Fibroblast of peridontal ligament (primary cell): ENCODE results near the gene MFSD11.
"Not testable (repeated sequence)": the region's sequence is repeated elsewhere in the genome, so short reads cannot be mapped to it uniquely, and the experiment has no call there.

Source experiments
- DNase-seq: peaks from one replicate; pipeline ENCODE4 v3.0.0-alpha.2; 2010; ENCODE audit errors: extremely low read depth

Gene MFSD11

DNA sequence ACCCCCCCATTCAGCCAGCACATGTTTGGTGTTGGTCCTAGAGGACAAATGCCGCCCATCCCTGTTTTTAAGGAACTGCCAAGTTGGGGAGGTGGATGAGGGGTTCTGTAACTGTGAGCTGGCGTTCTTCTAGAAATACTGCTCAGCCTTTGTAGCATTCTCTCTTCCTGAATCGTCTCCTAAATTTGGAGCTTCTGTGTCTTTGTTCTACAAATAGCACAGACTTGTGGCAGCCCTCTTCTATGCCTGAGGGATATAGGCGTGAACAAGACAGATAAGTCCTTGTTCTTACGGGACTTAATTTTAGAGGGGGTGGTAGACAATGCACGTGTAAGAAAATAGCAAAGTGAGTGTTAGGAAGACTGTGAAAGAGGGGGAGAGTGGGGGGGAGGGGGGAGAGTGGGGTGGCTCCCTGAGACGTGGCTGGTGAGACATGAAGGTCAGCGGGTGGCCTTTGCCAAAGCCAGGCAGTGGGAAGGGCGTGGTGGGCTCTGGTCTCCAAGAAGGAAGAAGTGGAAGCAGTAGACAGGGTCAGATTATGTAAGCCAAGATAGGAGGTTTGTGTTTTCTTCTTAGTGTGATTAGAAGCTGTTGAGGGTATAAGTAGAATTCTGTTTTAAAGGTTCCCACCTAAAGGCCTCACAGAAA lies 9.9 kb downstream of the MFSD11 start:
- DNase-seq: no peak

GRCh38 chr17:76748657-76749056 lies 10.7 kb downstream of the MFSD11 start:
- no peak for DNase-seq

- no peak for DNase-seq
Measured at GRCh38 chr17:76751416-76751993, 13.6 kb downstream of the MFSD11 start.

DNA sequence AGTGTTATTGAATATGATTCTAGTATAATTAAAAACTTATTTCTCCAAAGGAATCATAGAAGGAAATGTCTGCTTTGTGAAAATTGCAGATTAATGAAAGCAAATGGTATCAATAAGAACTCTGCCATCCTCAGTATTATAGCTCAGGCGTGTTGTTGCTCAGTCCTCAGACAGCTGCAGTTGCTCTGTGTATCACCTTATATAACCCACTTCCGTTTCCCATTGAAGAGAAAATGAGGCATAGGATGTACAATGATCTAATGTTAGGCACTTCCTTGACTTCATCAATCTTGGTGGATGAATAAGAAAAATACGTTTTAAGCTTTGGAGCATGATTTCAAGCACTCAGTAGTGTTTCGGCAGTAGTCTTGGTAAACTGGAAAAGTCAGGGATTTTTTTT lies 14.1 kb downstream of the MFSD11 start:
- no peak for DNase-seq

DNA sequence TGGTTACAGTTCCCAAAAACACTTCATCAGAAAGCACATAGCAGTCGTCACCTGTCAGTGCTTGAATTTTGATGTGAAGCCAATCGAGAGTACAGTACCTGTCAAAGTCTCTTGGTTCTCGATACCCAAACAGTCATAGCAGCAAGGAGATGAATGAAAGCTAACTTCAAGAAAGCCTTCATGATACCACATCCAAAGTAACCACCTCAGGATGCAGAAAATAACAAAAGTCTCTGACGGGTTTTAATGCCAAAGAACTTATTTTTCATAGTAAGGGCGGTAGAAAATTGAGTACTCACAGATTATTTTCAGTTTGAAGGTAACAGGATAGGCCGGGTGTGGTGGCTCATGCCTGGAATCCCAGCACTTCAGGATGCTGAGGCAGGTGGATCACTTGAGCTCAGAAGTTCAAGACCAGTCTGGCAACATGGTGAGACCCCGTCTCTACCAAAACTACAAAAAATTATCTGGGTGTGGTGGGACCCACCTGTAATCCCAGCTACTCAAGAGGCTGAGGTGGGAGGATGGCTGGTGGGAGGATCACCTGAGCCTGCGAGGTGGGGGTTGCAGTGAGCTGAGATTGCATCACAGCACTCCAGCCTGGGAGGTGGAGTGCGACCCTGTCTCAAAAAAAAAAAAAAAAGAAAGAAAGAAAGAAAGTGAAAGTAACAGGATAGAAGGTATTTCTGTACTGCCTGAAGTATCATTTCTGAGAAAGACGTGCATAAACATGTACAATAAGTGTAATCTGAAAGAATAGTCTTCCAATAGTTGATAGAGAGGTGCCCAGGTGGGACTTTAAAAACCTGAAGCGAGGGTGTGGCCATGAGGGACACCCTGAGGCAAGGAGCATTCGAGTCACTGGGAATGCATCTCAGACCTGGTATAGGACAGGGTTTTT lies 15.4 kb downstream of the MFSD11 start:
- no peak for DNase-seq

DNA sequence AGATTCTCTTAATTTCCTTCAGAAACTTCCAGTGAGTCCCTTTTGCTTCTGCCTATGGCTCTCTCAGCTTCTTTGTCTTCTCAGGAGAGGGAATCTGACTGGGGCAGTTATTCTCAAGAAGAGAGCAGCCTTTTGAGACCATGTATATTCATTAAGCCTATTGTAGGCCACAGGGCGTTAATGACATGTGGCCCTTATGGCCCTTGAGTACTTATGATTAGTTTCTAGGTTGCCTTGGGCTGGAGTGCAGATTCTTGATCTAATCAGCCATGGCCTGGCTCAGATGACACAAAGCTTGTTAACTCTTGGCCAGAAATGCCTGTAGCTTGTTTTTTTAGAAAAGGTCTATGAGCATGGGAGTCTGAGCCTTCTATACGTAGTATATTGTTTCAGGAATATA lies 17.4 kb downstream of the MFSD11 start:
- no peak for DNase-seq

- no peak for DNase-seq
Measured at GRCh38 chr17:76757256-76757655, 19.3 kb downstream of the MFSD11 start.

DNA sequence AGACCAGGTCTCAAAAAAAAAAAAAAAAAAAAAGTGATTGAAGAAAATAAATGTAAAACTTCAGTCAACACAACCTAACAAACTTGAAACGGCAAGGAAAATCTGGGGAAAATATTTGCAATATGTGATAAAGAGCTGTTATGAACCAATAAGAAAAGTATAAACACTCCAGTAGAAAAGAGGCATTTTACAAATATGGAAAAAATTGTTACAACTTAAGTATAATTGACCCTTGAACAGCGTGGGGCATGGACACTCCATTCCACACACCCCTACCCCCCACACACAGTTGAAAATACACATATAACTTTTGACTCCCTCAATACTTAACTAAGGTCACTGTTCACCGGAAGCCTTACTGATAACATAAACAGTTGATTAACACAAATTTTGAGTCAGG lies 20.7 kb downstream of the MFSD11 start:
- DNase-seq: no peak

DNA sequence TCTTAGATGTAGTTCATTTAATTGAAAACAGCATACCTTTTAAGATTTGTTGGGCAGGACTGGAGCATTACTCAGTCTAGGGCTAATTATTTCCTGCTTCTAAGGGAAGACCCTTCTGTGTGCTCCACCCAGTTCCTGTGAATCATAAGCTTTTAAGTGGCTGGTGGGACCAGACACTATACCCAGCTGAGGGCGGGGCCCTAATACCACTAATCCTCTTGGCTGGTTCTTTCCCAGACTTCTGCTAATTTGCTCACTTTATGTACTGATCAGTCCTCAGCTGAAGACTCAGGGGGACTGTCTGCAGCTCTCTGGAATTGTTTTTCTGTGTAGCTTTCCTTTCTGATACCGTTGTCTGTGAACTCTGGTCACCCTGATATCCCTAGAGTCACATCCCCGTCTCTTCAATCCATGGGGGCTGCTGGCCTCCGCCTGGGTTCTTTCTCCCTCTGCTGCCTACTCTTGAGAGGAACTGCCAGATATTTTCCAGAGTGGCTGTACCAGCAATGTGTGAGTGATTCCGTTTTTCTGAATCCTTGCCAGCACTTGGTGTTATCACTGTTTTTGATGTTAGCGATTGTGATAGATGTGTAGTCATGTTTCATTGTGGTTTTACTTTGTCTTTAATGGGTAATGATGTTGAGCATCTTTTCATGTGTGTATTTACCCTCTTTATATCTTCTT lies 35.1 kb downstream of the MFSD11 start:
- peak; percentile 62 for DNase-seq

DNA sequence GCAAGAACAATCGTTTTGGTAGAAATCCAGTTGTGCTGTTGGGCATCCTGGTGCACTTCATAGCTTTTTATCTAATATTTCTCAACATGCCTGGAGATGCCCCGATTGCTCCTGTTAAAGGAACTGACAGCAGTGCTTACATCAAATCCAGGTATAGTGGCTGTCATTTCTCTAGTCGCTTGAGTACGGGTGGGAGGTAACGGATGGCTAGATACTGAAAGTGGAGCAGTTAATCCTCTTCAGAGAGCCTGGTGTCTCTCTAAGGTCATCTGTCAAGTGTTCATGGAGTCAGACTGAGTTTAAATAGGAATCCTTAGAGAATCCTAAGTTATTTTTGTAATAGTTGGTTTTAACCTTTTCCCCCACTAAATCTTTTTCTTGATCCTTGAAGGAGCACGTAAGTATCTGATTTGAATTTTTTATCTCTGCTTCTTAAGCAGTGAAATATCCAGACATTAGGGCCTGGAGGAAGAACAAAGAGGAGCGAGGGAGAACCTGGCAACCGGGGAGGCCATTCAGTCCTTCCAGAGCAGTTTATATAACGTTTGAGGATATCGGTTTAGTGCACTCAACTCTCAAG lies 37.2 kb downstream of the MFSD11 start:
- DNase-seq: no peak

DNA sequence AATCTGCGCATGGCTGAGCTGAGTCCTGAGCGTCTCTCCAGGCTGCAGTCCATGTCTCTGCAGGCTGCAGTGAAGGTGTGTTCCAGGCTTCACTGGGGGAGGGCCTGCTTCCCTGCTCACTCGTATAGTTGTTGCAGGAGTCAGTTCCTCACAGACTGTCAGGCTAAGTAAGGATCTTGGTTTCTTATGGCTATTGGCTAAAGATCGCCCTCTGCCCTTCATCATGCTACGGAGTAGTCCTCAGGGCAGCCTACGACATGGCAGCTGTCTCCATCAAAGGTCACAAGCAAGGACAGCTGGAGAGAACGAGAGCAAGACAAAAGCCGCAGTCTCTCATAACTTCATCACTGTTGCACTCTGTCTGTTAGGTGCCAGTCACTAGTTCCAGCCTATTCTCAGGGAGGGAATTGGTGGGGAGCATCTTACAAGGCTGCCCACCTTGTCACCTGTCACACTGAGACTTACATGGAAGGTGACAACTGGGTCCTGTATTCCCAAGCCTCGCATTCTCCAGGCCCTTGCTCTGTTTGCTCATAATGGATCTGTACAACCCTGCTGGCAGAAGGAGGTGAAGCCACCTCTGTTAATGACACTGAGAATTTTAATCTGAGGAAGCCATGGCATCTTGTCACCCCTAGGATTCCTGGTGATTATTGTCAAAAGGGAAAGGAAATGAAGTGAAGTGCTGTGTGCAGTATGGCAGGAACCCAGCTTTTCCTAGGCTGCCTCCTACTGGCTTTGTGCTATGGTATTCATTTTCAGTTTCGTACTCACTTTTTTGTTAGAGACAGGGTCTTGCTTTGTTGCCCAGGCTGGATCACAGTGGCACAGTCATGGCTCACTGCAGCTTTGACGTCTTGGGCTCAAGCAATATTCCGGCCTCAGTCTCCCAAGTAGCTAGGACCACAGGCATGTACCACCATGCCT lies 43.4 kb downstream of the MFSD11 start:
- DNase-seq: no peak

DNA sequence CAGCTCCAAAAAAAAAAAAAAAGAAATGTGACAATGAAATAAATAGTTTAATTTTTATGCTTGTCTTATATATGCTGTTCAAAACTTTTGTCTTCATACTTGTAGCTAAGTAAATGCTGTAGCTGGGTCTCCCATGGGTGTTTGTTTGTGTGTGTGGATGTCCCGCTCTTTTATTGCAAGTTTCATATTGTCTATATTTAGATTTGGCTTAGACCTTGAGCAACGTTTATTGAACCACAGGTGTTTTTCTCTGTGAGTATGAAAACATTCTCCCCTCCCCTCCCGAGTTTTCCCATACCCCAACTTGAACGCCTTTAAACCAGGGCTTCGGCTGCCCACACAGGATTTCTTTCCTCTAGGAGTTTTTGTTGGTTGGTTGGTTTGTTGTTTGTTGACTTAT lies 45.2 kb downstream of the MFSD11 start:
- DNase-seq: no peak

DNA sequence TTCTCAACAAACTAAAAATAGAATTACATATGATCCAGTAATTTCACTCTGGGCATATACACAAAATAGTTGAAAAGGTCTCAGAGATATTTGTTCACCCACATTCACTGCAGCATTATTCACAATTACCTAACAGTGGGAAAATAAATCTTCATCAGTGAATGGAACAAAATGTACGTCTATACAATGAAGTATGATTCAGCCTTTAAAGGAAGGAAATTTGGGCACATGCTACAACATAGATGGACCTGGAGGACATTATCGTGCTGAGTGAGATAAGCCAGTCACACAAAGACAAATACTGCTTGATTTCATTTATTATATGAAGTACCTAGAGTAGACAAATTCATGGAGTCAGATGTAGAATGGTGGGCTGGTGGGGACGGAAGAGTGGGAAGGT lies 47.0 kb downstream of the MFSD11 start:
- no peak for DNase-seq

DNA sequence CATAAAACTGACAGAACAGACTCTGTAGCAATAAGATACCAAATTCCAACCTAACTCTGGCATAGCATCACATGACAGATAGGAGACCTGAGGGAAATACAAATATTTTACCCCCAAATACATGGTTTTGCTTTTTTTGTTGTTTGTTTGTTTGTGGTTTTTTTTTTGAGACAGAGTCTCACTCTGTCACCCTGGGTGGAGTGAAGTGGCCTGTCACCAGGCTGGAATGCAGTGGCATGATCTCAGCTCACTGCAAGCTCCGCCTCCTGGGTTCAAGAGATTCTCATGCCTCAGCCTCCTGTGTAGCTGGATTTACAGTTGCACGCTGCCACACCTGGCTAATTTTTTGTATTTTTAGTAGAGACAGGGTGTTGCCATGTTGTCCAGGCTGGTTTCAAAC lies 49.9 kb downstream of the MFSD11 start:
- DNase-seq: not testable (repeated sequence)

DNA sequence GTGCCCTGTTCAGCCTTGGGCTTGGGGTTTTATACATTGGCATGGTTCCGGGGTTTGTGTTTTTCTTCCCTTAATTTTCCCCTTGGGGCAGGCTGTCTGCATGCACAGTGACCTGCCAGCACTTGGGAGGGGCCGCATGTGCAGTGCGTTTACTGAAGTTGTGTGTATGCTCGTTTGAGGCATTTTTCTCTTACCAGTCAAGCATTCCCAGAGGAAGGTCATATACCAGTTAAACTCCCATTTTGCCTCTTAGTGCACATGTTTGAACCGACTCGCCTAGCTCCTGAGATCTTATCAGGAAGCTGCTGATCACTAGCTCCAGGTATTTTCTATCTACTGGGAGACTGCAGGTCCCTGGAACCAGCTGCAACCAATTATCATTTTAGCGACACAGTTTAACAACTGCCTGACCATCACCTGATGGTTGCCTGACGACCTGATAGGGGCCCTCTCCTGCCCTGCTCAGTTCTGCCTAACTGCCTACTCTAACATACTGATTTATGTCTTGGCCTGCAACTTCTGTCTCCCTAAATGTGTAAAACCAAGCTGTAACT lies 51.4 kb downstream of the MFSD11 start:
- peak; percentile 11 for DNase-seq

DNA sequence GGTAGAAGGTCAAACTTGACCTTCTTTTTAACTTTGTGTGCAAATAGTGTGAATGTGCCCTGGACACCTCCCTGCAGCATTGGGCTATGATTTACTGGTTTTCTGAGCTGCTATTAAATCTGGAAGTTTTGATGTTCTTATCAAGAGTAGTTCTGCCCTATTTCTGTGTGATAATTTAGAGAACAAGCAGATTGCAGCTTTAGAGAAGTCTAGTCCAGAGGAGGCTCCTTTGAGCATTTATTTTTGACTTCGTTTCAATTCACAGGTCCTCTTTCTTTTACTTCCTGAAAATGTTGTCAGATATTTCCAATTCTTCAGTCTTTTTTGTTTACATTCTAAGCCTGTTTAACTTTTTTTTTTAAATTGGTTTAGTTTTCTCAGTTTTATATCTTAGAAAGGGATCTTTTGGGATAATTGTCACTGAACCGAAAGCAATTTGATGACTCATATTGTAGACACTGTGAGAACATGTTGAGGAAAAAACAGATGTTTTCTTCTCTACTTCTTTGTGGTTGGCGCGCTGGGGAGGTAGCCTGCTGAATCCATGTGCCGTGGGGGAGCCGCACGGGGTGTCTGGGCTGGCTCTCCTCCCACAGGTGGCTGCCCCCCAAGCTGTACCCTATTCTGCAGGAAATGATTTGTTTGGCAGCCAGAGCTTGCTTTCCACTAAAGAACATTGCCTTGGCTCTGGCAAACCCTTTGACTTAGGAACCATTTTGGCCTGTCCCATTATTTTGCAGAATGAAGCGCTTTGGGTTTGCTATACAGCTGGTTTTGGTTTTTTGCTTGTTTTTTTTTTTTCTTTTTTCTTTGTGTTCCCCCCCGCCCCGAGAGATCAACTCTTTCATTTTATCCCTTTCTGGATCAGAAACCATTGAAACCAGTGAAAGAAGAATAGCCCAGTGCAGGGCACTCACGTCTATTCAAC lies 53.4 kb downstream of the MFSD11 start:
- DNase-seq: peak; percentile 81

GRCh38 chr17:76792348-76792747 lies 54.4 kb downstream of the MFSD11 start:
- no peak for DNase-seq

GRCh38 chr17:76793775-76794174 lies 55.9 kb downstream of the MFSD11 start:
- peak; percentile 22 for DNase-seq

- no peak for DNase-seq
Measured at GRCh38 chr17:76796081-76796480, 58.2 kb downstream of the MFSD11 start.
